Measurements from ENCODE around the gene ATP5PB. TPM values are rescaled to one million over a fixed set of nuclear protein-coding genes. Genes with fewer than 3 reads are reported as not detected.
A peak's percentile ranks its signal among the peaks of the same experiment; 100 is the strongest.

Gene ATP5PB
- total RNA-seq, 4 donors from 2014 or later: 60.3 to 334 (median 211) TPM

- no peak for DNase-seq
- Histone ChIP-seq H3K4me3 (no peak overlapping the region), H3K9me3 (no peaks in the 10 kb centered on the region), H3K4me1 (no peaks in the 10 kb centered on the region), H3K36me3 (peaks cover 0 to 46% (median 23%) of the 10 kb centered on the region in 4 donors), H3K27ac (no peak overlapping the region), H3K27me3 (no peaks in the 10 kb centered on the region)
- in situ Hi-C loops (cut with MboI; ENCODE audit: low pct_ligation_motif_present in 1 of 4, low pct_unique_long_range_greater_than_20kb in 1 of 4, low sequenced_read_pairs in 3 of 4): no loop called here
- no peak for TF ChIP-seq POLR2A (IDR thresholded peaks at IDR 0.05)
- no peak for TF ChIP-seq POLR2AphosphoS5 (IDR thresholded peaks at IDR 0.05)
- TF ChIP-seq CTCF (IDR thresholded peaks at IDR 0.05): no peak
- no peak for TF ChIP-seq EP300 (IDR thresholded peaks at IDR 0.05; ENCODE audit: low read depth)
- 80 to 89% methylated on average over 2 to 3 of the region's 3 CpGs for WGBS, 2 donors (ENCODE audit: low coverage in 1 of 2)
- intact Hi-C loops (cut with DNase I; ENCODE audit: low total_unique reads): no loop called here
These were observed 9.6 kb upstream of the ATP5PB start for GRCh38 chr1:111439461-111440351.

- Histone ChIP-seq H3K4me1 (peaks cover 0 to 8% (median 5%) of the 10 kb centered on the region in 4 donors), H3K9me3 (no peaks in the 10 kb centered on the region), H3K4me3 (no peak overlapping the region), H3K27ac (no peak overlapping the region), H3K36me3 (peaks cover 0 to 52% (median 23%) of the 10 kb centered on the region in 4 donors), H3K27me3 (no peaks in the 10 kb centered on the region)
- 45 to 56% methylated on average over 2 to 9 of the region's 9 CpGs for WGBS, 2 donors (ENCODE audit: low coverage in 1 of 2)
- in situ Hi-C loops (cut with MboI; ENCODE audit: low pct_ligation_motif_present in 1 of 4, low pct_unique_long_range_greater_than_20kb in 1 of 4, low sequenced_read_pairs in 3 of 4): no loop called here
- TF ChIP-seq POLR2AphosphoS5 (IDR thresholded peaks at IDR 0.05) (no peak), CTCF (IDR thresholded peaks at IDR 0.05) (peak; percentile 21 to 38 (median 26))
- intact Hi-C loops (cut with DNase I; ENCODE audit: low total_unique reads): no loop called here
- peak; percentile 26 for DNase-seq
These were observed 7.6 kb upstream of the ATP5PB start for GRCh38 chr1:111441573-111442192.

- H3K27me3 ChIP-seq: no peaks in the 10 kb centered on the region
These were observed 6.8 kb upstream of the ATP5PB start for GRCh38 chr1:111442457-111442856.

More at GRCh38 chr1:111442457-111442856, 6.8 kb upstream of the ATP5PB start:
- intact Hi-C loops (cut with DNase I; ENCODE audit: low total_unique reads): no loop called here
- Histone ChIP-seq H3K9me3 (no peaks in the 10 kb centered on the region), H3K4me3 (no peak overlapping the region), H3K36me3 (peaks cover 0 to 52% (median 23%) of the 10 kb centered on the region in 4 donors), H3K4me1 (peaks cover 0 to 16% (median 12%) of the 10 kb centered on the region in 4 donors), H3K27ac (no peak overlapping the region)
- 80 to 90% methylated on average over 1 to 4 of the region's 4 CpGs for WGBS, 2 donors (ENCODE audit: low coverage in 1 of 2)
- DNase-seq: no peak
- in situ Hi-C loops (cut with MboI; ENCODE audit: low pct_ligation_motif_present in 1 of 4, low pct_unique_long_range_greater_than_20kb in 1 of 4, low sequenced_read_pairs in 3 of 4): no loop called here
- TF ChIP-seq CTCF (IDR thresholded peaks at IDR 0.05): no peak
- TF ChIP-seq EP300 (IDR thresholded peaks at IDR 0.05; ENCODE audit: low read depth): no peak
- TF ChIP-seq POLR2A (IDR thresholded peaks at IDR 0.05): no peak
- no peak for TF ChIP-seq POLR2AphosphoS5 (IDR thresholded peaks at IDR 0.05)

Data from transverse colon (tissue), 4 donors.